ENCODE results near the gene NOMO2. TPM values are rescaled to one million over a fixed set of nuclear protein-coding genes. Genes with fewer than 3 reads are reported as not detected.
"Not testable (repeated sequence)": the region's sequence is repeated elsewhere in the genome, so short reads cannot be mapped to it uniquely, and the experiment has no call there.

NOMO2 gene
- polyA plus RNA-seq, 3 donors from 2014 or later = 49.6 to 98.1 (median 85.4) TPM

DNA sequence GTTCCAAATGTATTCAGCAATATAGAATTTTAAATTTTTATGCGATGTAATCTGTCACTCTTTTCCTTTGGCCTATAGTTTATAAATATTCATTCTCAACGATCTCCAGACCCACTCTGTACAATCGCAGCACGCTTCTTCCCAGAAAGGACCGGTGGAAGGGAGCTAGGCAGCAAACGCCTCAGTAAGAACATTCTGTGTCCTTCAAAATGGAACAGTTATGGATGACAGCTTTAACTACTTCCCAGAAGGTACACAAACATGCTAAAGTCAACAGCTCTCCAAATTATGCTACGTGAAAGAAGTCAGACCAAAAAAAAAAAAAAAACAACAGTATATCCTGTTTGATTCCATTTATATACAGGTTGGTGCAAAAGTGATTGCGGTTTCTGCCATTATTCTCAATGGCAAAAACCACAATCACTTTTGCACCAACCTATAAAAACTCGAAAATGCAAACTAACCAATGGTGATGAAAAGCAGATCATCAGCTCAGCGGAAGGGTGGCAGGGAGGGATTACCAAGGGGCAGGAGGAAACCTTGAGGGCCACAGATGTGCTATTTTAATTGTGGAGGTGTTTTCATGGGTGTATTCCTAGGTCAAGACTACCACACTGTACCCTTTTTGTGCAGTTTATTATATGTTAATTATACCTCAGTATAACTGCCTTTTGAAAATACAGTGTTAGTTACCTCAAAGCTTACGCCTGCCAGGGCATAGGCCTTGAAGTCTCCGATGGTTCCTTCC, 43.2 kb downstream of the NOMO2 start:
- not testable (repeated sequence) for H3K27me3 Mint-ChIP-seq (ENCODE audit: low read depth in 3 of 3); H3K4me1 Mint-ChIP-seq; DNase-seq; H3K9me3 Mint-ChIP-seq; H3K27ac Mint-ChIP-seq; H3K36me3 Mint-ChIP-seq; H3K4me3 Mint-ChIP-seq

DNA sequence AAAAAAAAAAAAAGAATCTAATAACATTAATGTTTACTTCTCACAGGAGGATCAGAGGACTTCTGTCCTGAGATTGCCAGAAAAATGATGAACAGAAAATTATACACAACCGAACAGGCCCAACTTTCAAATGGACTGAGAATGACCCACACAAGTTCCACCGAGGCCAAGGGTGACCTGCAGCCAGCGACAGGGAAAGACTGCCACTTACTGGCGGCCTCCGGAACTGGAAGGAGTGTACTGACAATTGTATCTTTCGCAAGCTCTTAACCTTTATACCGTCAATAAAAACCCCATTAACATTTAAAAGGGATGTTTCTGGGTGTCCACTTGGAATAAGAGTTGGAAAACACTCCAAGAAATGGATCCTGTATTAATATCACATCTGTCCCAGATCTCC, 63.5 kb downstream of the NOMO2 start:
- not testable (repeated sequence) for H3K27me3 Mint-ChIP-seq (ENCODE audit: low read depth in 3 of 3); H3K27ac Mint-ChIP-seq; H3K9me3 Mint-ChIP-seq; H3K4me1 Mint-ChIP-seq; H3K36me3 Mint-ChIP-seq; DNase-seq; H3K4me3 Mint-ChIP-seq

DNA sequence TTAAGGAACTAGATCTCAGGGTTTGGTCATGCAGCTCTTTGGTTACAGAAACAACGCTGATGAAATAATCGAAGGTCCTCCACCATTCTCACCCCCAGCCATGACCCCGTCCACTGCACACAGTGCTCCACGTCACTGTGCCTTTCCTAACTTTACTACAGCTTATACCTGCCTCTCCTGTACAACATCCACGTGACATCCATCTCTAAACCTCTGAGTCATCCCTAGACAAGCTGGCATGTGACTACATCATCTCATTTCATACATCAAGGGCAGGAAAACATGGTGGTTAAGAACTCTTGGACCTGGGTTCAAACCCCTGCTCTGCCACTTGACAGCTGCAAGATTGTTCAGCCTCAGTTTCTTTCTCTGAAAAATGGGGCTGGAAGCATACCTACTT, 64.9 kb downstream of the NOMO2 start:
- H3K27ac Mint-ChIP-seq; H3K4me1 Mint-ChIP-seq; DNase-seq; H3K4me3 Mint-ChIP-seq; H3K27me3 Mint-ChIP-seq (ENCODE audit: low read depth in 3 of 3); H3K36me3 Mint-ChIP-seq; H3K9me3 Mint-ChIP-seq: not testable (repeated sequence)

DNA sequence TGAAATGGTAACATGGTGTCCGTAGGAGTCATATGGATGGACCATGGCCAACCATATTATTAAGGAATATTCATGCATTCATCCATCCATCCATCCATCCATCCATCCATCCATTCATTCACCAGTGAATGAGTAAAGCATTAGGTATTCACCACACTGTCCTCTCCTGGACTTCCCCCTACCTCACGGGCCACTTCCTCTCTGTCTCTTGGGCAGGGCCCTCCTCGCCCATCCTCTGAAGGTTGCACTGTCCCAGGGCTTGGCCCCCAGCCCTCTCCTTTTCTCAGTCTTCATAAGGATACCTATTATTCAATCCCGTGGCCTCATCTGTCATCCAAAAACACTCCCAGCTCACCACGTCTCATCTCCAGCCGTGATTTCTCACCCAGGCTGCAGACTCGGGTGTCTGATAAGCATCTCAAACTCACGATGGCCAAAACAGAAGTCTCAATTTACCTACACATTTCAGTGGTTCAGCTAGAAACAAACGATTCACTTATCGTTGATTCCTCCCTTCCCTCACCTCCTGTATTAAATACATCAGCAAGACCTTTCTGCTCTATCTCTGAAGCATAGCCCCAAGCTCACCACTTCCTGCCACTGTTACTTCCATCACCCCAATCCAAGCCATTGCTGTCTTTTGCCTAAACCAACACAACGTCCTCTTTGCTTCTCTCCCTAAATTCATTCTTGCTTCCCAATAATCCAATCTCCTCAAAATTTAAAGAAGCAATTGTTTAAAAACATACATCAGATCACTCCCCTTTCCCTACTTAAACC, 69.6 kb downstream of the NOMO2 start:
- H3K4me3 Mint-ChIP-seq; H3K36me3 Mint-ChIP-seq; H3K9me3 Mint-ChIP-seq; DNase-seq; H3K4me1 Mint-ChIP-seq; H3K27me3 Mint-ChIP-seq (ENCODE audit: low read depth in 3 of 3); H3K27ac Mint-ChIP-seq: not testable (repeated sequence)

DNA sequence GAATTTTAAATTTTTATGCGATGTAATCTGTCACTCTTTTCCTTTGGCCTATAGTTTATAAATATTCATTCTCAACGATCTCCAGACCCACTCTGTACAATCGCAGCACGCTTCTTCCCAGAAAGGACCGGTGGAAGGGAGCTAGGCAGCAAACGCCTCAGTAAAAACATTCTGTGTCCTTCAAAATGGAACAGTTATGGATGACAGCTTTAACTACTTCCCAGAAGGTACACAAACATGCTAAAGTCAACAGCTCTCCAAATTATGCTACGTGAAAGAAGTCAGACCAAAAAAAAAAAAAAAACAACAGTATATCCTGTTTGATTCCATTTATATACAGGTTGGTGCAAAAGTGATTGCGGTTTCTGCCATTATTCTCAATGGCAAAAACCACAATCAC, 125.9 kb downstream of the NOMO2 start:
- H3K9me3 Mint-ChIP-seq; H3K27ac Mint-ChIP-seq; H3K4me1 Mint-ChIP-seq; DNase-seq; H3K4me3 Mint-ChIP-seq; H3K27me3 Mint-ChIP-seq (ENCODE audit: low read depth in 3 of 3); H3K36me3 Mint-ChIP-seq: not testable (repeated sequence)

DNA sequence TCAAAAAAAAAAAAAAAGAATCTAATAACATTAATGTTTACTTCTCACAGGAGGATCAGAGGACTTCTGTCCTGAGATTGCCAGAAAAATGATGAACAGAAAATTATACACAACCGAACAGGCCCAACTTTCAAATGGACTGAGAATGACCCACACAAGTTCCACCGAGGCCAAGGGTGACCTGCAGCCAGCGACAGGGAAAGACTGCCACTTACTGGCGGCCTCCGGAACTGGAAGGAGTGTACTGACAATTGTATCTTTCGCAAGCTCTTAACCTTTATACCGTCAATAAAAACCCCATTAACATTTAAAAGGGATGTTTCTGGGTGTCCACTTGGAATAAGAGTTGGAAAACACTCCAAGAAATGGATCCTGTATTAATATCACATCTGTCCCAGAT, 146.1 kb downstream of the NOMO2 start:
- H3K27ac Mint-ChIP-seq; H3K4me1 Mint-ChIP-seq; DNase-seq; H3K27me3 Mint-ChIP-seq (ENCODE audit: low read depth in 3 of 3); H3K4me3 Mint-ChIP-seq; H3K36me3 Mint-ChIP-seq; H3K9me3 Mint-ChIP-seq: not testable (repeated sequence)

DNA sequence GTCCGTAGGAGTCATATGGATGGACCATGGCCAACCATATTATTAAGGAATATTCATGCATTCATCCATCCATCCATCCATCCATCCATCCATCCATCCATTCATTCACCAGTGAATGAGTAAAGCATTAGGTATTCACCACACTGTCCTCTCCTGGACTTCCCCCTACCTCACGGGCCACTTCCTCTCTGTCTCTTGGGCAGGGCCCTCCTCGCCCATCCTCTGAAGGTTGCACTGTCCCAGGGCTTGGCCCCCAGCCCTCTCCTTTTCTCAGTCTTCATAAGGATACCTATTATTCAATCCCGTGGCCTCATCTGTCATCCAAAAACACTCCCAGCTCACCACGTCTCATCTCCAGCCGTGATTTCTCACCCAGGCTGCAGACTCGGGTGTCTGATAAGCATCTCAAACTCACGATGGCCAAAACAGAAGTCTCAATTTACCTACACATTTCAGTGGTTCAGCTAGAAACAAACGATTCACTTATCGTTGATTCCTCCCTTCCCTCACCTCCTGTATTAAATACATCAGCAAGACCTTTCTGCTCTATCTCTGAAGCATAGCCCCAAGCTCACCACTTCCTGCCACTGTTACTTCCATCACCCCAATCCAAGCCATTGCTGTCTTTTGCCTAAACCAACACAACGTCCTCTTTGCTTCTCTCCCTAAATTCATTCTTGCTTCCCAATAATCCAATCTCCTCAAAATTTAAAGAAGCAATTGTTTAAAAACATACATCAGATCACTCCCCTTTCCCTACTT, 152.2 kb downstream of the NOMO2 start:
- H3K36me3 Mint-ChIP-seq; H3K27ac Mint-ChIP-seq; H3K9me3 Mint-ChIP-seq; H3K27me3 Mint-ChIP-seq (ENCODE audit: low read depth in 3 of 3); H3K4me1 Mint-ChIP-seq; DNase-seq; H3K4me3 Mint-ChIP-seq: not testable (repeated sequence)

DNA sequence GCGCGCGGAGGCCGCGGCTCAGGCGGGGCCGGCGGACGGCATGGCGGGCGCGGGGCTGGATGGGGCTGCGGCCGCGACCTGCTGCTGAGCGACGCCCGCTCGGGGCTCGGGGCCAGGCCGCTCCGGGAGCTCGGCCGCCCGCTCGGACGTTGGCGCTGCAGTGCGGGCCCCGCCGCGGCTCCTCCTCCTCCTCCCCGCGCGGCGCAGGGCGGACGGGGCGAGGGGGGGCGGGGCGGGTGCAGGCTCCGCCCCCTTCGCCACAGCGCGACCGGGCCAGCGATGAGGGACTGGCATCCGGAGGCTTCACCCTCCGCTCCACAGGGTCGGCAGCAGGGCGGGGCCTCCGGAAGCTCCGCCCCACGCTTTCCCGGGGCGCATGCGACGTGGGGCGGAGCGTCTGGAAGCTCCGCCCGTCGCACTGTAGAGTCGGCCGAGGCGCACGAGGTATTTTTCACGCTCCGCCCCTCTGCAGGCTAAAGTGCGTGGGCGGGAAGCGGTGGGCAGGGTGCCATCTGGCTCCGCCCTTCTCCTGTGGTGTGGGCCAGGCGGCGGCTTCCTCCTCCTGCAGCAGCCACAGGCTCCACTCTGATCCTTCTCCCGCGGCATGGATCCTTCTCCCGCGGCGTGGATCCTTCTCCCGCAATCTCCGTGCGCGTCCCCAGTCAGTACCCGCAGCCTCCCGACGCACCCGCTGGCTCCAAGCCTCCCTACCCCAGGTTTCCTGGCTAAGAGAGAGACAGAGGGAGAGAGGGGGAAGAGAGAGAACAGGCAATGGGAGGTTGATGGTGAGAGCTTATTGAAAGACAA, 159.8 kb downstream of the NOMO2 start:
- not testable (repeated sequence) for H3K27me3 Mint-ChIP-seq (ENCODE audit: low read depth in 3 of 3); H3K36me3 Mint-ChIP-seq; DNase-seq; H3K4me1 Mint-ChIP-seq; H3K27ac Mint-ChIP-seq; H3K9me3 Mint-ChIP-seq; H3K4me3 Mint-ChIP-seq

DNA sequence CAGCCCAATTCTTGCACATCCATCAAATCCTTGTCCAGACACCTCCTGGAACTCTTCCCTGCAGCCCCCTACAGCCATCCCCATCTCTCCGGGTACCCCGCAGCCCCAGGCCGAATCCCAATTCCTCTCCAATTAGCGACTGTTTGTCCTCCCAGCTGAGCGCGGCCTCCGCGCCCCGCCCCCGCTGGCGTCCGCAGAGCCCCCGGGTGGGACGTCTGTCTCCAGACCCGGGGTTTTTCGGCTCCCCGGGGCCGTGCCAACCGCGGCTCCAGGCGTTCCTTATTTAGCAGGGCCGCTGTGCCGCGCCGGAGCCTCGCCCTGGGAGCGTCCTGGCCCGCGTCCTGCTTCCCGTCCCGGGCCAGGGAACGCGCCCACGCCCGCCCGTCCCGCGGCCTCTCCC, 160.7 kb downstream of the NOMO2 start:
- not testable (repeated sequence) for H3K4me1 Mint-ChIP-seq; H3K9me3 Mint-ChIP-seq; H3K27ac Mint-ChIP-seq; H3K27me3 Mint-ChIP-seq (ENCODE audit: low read depth in 3 of 3); H3K36me3 Mint-ChIP-seq
- peak overlapping the region in 1 of 5 donors; percentile 55 for H3K4me3 Mint-ChIP-seq
- DNase-seq = peak; percentile 23 to 30 (median 24)

DNA sequence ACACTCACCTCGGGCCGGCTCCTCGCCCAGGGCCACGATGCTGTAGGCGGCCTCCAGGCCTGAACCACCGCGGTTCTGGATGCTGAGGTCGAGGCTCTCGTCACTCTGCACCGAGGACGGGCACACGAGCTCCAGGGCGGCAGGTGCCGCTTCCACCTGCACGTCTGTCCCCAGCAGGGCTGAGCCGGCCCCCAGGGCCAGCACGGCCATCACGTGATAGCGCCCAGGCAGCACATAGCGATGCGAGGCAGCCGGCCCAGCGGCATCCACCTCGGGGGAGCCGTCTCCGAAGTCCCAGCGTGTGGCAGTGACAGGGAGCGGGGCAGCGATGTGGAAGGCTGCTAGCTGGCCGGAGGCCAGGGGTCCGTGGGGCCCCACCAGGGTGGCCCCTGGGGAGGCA, 167.5 kb downstream of the NOMO2 start:
- H3K27me3 Mint-ChIP-seq (ENCODE audit: low read depth in 3 of 3); H3K4me3 Mint-ChIP-seq; H3K36me3 Mint-ChIP-seq; DNase-seq; H3K9me3 Mint-ChIP-seq; H3K4me1 Mint-ChIP-seq; H3K27ac Mint-ChIP-seq: not testable (repeated sequence)

DNA sequence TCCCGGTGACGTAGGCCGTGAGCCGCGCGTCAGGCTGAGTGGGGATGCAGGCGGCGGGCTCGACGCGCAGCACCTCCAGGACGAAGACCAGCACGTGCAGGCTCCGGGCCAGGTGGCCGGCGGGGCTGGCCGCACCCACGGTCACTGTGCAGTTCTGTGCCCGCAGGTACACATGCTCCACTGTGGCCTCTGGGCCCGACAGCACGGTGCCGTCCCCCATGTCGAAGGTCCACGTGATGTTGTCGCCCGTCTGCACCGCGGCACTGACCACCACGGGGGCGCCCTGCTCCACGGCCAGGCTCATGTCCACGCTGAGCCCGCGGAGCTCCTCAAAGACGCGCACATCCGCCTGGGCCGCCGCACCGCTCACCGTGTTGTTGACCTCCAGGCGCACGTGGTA, 174.1 kb downstream of the NOMO2 start:
- H3K9me3 Mint-ChIP-seq; H3K4me3 Mint-ChIP-seq; H3K27me3 Mint-ChIP-seq (ENCODE audit: low read depth in 3 of 3); DNase-seq; H3K4me1 Mint-ChIP-seq; H3K27ac Mint-ChIP-seq; H3K36me3 Mint-ChIP-seq: not testable (repeated sequence)

DNA sequence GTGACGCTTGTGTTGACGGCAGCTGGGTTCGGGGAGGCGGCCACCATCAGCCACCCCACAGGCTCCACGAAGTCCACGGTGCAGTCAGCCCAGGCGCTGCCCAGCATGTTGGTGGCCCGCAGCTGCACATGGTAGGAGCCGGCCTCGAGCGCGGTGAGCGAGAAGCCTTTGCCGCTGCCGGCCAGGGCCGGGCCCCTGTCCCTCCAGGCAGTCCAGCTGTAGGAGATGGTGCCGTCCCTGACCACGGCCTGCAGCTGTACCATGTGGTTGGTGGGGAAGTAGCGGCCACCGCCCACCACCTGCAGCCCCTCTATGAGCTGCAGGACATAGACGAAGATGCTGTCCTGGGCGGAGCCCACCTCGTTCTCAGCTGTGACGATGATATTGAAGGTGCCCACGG, 175.4 kb downstream of the NOMO2 start:
- not testable (repeated sequence) for DNase-seq; H3K36me3 Mint-ChIP-seq; H3K9me3 Mint-ChIP-seq; H3K4me1 Mint-ChIP-seq; H3K27me3 Mint-ChIP-seq (ENCODE audit: low read depth in 3 of 3); H3K4me3 Mint-ChIP-seq; H3K27ac Mint-ChIP-seq

DNA sequence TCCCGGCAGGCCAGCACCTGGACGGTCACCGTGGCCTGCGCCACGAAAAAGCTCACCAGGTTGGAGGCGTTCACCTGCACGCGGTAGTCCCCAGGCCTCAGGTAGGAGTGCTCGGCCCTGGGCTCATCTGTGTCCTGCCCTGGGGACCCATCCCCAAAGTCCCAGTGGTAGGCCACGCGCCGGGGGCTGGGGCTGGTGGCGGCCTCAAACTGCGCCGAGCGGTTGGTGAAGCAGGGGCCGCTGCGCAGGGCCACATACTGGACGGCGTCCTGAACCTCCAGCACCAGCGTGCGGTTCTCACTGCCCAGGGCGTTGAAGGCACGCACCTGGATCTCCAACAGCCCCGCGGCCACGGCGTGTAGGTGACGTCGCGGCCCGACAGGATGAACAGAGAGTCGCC, 176.6 kb downstream of the NOMO2 start:
- not testable (repeated sequence) for H3K36me3 Mint-ChIP-seq; H3K4me3 Mint-ChIP-seq; H3K27ac Mint-ChIP-seq; H3K27me3 Mint-ChIP-seq (ENCODE audit: low read depth in 3 of 3); DNase-seq; H3K9me3 Mint-ChIP-seq; H3K4me1 Mint-ChIP-seq

DNA sequence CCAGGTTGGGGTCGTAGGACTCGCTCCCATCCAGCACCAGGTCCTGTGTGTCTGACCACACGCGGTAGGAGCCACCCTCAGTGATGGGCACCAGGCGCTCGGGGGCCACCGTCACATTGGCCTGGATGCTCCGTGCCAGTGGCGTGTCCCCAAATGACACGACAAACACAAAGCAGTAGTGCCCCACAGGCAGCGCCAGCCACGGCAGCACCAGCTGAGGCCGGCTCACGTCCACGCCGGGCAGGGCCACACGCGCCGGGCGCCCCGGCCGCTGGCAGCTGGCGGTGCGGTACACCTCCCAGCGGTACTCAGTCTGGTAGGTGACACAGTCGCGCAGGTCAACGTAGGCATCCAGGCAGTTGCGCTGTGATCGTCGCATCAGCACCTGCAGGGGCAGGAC, 177.0 kb downstream of the NOMO2 start:
- not testable (repeated sequence) for H3K4me3 Mint-ChIP-seq; DNase-seq; H3K27ac Mint-ChIP-seq; H3K36me3 Mint-ChIP-seq; H3K27me3 Mint-ChIP-seq (ENCODE audit: low read depth in 3 of 3); H3K4me1 Mint-ChIP-seq; H3K9me3 Mint-ChIP-seq
